Measurements from ENCODE around the gene ERMN. TPM values are rescaled to one million over a fixed set of nuclear protein-coding genes. Genes with fewer than 3 reads are reported as not detected.
"Not testable (repeated sequence)": the region's sequence is repeated elsewhere in the genome, so short reads cannot be mapped to it uniquely, and the experiment has no call there.

ERMN gene
- total and polyA plus RNA-seq, 2 experiments from 2014 or later: not detected

- Histone ChIP-seq H3K4me1 (ENCODE audit: insufficient read depth) (no peaks in the 10 kb centered on the region), H3K9me3 (ENCODE audit: low read depth) (no peaks in the 10 kb centered on the region), H3K4me3 (no peak overlapping the region), H3K27ac (no peak overlapping the region), H3K36me3 (ENCODE audit: low read depth) (peaks cover 31% of the 10 kb centered on the region), H3K27me3 (replicated peaks; ENCODE audit: insufficient read depth) (no peaks in the 10 kb centered on the region), H3F3A (ENCODE audit: insufficient read depth) (no peaks in the 10 kb centered on the region), H3K4me2 (ENCODE audit: unreplicated experiment) (no peak overlapping the region), H3K9ac (no peak overlapping the region), H2AFZ (no peak overlapping the region), H3K79me2 (ENCODE audit: insufficient read depth) (peaks cover 47% of the 10 kb centered on the region), H4K20me1 (ENCODE audit: insufficient read depth) (no peaks in the 10 kb centered on the region), H3K9me2 (ENCODE audit: insufficient read depth) (no peaks in the 10 kb centered on the region)
- 92 to 100% methylated on average over 2 of the region's 2 CpGs for WGBS, 2 experiments (ENCODE audit: low coverage in 1 of 2, low lambda C conversion rate in 2 of 2, missing lambda C conversion rate in 2 of 2)
- TF ChIP-seq EZH2phosphoT487 (IDR thresholded peaks at IDR 0.05; ENCODE audit: insufficient read depth, low read depth) (no peak), EZH2 (IDR thresholded peaks at IDR 0.05; ENCODE audit: insufficient read depth, poor library complexity, severe bottlenecking) (no peak)
- in situ Hi-C loops (cut with MboI): no loop called here
- no peak for DNase-seq
Observed at GRCh38 chr2:157283468-157283867, 42.2 kb downstream of the ERMN start.

GRCh38 chr2:157281316-157281715, 44.3 kb downstream of the ERMN start:
- WGBS, 2 experiments (ENCODE audit: low coverage in 1 of 2, low lambda C conversion rate in 2 of 2, missing lambda C conversion rate in 2 of 2): 89 to 91% methylated on average over 6 of the region's 6 CpGs
- Histone ChIP-seq H3K4me1 (ENCODE audit: insufficient read depth) (no peaks in the 10 kb centered on the region), H3K4me2 (ENCODE audit: unreplicated experiment) (no peak overlapping the region), H4K20me1 (ENCODE audit: insufficient read depth) (no peaks in the 10 kb centered on the region; the same call in 1 of the 2 replicates), H3K79me2 (ENCODE audit: insufficient read depth) (peaks cover 63% of the 10 kb centered on the region), H2AFZ (no peak overlapping the region), H3K27me3 (replicated peaks; ENCODE audit: insufficient read depth) (no peaks in the 10 kb centered on the region), H3K9me3 (ENCODE audit: low read depth) (no peaks in the 10 kb centered on the region), H3K36me3 (ENCODE audit: low read depth) (peaks cover 18% of the 10 kb centered on the region), H3K27ac (no peak overlapping the region), H3K9me2 (ENCODE audit: insufficient read depth) (no peaks in the 10 kb centered on the region), H3F3A (ENCODE audit: insufficient read depth) (no peaks in the 10 kb centered on the region), H3K4me3 (no peak overlapping the region), H3K9ac (no peak overlapping the region)
- in situ Hi-C loops (cut with MboI): no loop called here
- no peak for DNase-seq
- no peak for TF ChIP-seq EZH2phosphoT487 (IDR thresholded peaks at IDR 0.05; ENCODE audit: insufficient read depth, low read depth)
- no peak for TF ChIP-seq EZH2 (IDR thresholded peaks at IDR 0.05; ENCODE audit: insufficient read depth, poor library complexity, severe bottlenecking)

GRCh38 chr2:157279311-157279710, 46.3 kb downstream of the ERMN start:
- H2AFZ ChIP-seq; in situ Hi-C loops (cut with MboI); H3F3A ChIP-seq (ENCODE audit: insufficient read depth); DNase-seq; H3K27me3 ChIP-seq (replicated peaks; ENCODE audit: insufficient read depth); H3K4me2 ChIP-seq (ENCODE audit: unreplicated experiment); H3K9me2 ChIP-seq (ENCODE audit: insufficient read depth); H3K27ac ChIP-seq; H3K4me3 ChIP-seq; H3K9me3 ChIP-seq (ENCODE audit: low read depth); H4K20me1 ChIP-seq (ENCODE audit: insufficient read depth); H3K4me1 ChIP-seq (ENCODE audit: insufficient read depth); H3K9ac ChIP-seq: not testable (repeated sequence)
- peaks cover 83% of the 10 kb centered on the region for H3K79me2 ChIP-seq (ENCODE audit: insufficient read depth)
- peaks cover 15% of the 10 kb centered on the region for H3K36me3 ChIP-seq (ENCODE audit: low read depth)
- 80 to 81% methylated on average over 7 of the region's 7 CpGs for WGBS, 2 experiments (ENCODE audit: low coverage in 1 of 2, low lambda C conversion rate in 2 of 2, missing lambda C conversion rate in 2 of 2)

DNA sequence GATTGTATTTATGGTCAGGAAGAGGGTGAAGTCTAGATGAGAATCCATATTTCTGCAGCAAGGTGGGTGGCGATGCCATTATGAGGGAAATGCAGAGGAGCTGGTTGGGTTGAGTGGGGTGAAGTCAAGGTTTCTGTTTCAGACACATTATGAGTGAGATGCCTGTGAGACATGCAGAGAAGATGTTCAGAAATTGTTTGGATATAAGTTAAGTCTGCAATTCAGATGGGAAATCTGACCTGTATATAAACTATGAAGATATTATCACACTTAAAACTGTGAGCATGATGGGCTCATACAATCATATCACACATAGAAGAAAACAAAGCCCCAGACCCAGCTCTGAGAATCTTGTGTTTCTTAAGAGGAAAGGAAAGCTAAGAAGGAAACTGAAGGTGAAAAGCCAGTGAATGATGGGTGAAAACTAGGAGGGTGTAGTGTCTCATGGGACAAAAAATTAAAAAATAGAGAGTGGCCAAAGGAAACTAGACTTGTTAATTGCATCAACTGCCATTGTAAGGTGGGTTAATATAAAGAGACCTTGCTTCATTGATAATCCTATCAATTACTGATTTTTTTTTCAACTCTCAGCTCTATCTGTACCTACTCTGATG, 53.9 kb downstream of the ERMN start:
- no peak overlapping the region for H3K4me2 ChIP-seq (ENCODE audit: unreplicated experiment)
- no peak overlapping the region for H3K4me3 ChIP-seq
- H3K27ac ChIP-seq: no peak overlapping the region
- in situ Hi-C loops (cut with MboI): no loop called here
- no peaks in the 10 kb centered on the region for H3K27me3 ChIP-seq (replicated peaks; ENCODE audit: insufficient read depth)
- no peaks in the 10 kb centered on the region for H3K9me3 ChIP-seq (ENCODE audit: low read depth)
- H3F3A ChIP-seq (ENCODE audit: insufficient read depth): 0 out of 2 replicates have a peak, but pooled peaks cover 11% of the 10 kb centered on the region
- no peak overlapping the region for H3K9ac ChIP-seq
- peaks cover 93% of the 10 kb centered on the region for H3K79me2 ChIP-seq (ENCODE audit: insufficient read depth)
- H3K9me2 ChIP-seq (ENCODE audit: insufficient read depth): no peaks in the 10 kb centered on the region; the same call in 1 of the 2 replicates
- no peak for TF ChIP-seq EZH2phosphoT487 (IDR thresholded peaks at IDR 0.05; ENCODE audit: insufficient read depth, low read depth)
- TF ChIP-seq EZH2 (IDR thresholded peaks at IDR 0.05; ENCODE audit: insufficient read depth, poor library complexity, severe bottlenecking): no peak
- H4K20me1 ChIP-seq (ENCODE audit: insufficient read depth): no peaks in the 10 kb centered on the region
- no peaks in the 10 kb centered on the region for H3K4me1 ChIP-seq (ENCODE audit: insufficient read depth)
- H3K36me3 ChIP-seq (ENCODE audit: low read depth): peaks cover 17% of the 10 kb centered on the region; the same call in 1 of the 2 replicates
- H2AFZ ChIP-seq: no peak overlapping the region
- whole genome bisulfite sequencing, 2 experiments (ENCODE audit: low coverage in 1 of 2, low lambda C conversion rate in 2 of 2, missing lambda C conversion rate in 2 of 2): 96 to 97% methylated on average over 1 of the region's 1 CpG
- DNase-seq: no peak
